CD4-positive, alpha-beta T cell treated with Interleukin-12 subunit alpha and Interleukin-12 subunit beta, for 1 hour (primary cell): ENCODE measurements around the gene AGO3.
A peak's percentile ranks its signal among the peaks of the same experiment; 100 is the strongest.

Experiments used
- DNase-seq: peaks from one replicate; pipeline ENCODE4 v3.0.0-alpha.2; 2020

AGO3 gene

DNA sequence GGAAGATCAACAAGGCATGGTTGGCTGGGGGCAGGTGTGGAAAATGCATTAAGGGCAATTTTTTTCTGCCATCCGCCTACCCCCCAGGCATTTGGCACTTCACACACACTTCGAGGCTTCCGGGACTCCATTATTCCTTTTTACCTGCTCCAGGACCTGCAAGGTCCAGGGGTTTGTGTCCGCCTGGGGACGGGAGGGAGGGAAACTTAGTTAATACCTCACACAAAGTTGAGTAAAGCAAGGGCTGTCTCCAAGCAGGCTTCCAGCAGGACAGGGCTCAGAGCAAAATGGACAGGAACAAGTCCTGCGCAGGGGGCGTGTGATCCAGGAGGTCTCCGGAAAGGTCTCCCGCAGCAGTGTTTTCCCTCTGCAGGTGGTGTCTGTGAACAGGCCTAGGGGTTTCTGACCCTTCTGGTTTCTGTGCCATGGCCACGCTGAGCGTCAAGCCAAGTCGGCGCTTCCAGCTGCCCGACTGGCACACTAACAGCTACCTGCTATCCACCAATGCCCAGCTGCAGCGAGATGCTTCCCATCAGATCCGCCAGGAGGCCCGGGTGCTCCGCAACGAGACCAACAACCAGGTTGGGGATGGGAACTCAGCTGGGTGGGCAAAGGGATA lies 153.7 kb downstream of the AGO3 start:
- no peak for DNase-seq

DNA sequence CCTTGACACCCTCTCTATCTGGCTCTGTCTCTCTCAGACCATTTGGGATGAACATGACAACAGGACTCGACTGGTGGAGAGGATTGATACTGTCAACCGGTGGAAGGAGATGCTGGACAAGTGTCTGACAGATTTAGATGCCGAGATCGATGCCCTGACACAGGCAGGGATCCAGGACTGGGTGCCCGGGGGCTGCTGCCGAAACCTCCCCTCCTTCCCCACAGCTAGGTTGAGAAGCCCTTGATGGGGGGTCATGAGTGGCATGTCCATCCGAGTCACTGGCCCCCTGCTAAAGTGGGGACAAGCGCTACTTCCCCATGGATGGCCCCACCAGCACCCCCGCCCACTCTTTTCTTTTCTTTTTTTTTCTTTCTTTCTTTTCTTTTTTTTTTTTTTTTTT lies 154.2 kb downstream of the AGO3 start:
- no peak for DNase-seq

DNA sequence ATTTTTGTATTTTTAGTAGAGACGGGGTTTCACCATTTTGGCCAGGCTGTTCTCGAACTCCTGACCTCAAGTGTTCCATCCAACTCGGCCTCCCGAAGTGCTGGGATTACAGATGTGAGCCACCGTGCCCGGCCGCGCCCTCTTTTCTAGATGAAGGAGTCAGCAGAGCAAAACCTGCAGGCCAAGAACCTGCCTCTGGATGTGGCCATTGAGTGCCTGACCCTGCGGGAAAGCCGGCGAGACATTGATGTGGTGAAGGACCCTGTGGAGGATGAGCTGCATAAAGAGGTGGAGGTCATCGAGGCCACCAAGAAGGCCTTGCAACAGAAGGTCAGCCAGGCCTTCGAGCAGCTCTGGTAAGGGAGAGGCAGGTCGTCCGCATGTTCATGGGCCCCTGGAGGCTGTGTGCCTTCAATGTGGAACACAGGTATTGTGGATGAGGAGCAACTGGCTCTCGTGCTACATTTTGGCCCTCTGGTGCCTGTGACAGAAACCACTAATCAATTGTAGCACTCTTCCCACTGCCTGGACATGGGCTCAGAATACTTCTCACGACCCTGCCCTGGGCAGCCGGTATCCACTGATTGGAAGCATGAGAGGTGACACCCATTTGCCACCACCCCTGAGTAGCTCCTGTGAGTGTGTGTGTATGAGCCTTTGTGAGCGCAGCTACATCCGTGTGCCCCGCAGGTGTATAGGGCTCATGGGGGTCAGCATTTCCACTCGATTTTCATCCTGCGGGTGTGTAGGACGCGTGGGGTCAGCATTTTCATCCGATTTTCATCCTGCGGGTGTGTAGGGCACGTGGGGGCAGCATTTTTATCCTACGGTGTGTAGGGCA lies 155.0 kb downstream of the AGO3 start:
- no peak for DNase-seq

DNA sequence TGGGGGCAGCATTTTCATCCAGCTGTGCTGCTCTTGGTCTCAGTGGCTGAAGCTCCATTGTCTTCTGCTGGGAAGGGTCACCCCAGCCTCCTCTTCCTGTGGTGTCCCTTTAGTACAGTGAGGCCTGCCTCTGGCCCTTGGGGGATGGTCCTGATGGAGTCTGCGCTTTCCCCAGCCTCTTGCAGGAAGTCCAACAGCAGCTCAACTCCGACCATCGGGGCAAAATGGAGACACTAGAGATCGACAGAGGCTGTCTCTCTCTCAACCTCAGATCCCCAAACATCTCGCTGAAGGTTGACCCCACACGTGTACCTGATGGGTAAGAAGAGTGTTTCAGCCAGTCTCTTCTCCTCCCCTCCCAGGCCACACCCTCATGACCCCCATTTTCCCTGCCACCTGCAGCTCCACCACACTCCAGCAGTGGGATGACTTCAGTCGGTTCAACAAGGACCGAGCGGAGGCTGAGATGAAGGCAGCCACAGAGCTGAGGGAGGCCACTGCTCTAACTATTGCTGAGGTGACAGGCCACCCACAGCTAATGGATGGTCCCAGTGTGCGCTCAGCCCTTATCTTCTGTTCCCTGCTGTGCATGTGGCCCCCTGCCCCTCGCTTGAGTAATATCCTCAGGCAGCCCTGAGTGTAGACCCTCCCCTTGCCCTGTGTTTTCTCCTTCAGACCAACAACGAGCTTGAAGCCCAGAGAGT lies 155.8 kb downstream of the AGO3 start:
- DNase-seq: no peak

DNA sequence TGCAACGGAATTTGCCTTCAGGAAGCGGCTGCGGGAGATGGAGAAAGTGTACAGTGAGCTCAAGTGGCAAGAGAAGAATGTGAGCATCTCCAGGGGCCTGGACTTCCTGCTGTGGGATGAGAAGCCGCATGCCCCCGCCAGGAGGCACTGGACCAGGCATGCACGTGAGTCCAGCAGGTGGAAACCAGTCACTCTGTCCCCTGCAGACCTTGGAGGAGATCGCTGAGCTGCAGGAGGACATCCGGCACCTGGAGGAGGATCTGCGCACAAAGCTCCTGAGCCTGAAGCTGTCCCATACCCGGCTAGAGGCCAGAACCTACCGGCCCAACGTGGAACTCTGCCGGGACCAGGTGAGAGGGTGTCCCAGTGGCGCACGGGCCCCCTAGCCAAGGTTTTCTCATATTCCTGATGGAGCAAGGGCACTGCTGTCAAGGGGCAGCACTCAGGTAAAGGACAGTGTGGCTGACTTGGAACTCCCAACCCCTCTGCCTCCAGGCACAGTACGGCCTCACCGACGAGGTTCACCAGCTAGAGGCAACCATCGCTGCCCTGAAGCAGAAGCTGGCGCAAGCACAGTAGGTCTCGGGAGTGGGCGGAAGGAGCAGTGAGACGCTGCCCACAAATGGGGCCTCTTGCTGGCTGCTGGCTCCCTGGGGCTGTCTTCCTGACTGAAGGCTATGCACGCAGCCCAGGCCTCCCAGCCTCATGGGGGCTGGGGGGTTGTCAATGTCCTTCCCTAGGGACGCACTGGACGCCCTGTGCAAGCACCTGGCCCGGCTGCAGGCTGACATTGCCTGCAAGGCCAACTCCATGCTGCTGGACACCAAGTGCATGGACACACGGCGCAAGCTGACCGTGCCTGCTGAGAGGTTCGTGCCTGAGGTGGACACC lies 156.6 kb downstream of the AGO3 start:
- no peak for DNase-seq

DNA sequence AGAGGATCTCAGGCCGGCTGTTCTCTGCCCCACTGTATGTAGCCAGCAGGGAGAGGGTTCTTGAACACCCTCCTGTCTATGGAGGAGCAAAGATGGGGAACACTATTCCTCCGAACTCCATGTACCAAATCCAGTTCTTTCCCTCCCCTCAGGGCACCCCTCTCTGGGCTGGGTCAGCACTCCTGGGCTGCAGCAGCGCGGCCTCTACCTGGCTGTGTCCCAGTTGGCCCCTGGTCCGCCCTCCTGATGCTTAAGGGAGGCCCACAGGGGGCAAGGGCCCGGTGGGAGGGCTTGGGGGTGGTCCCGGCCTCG lies 157.3 kb downstream of the AGO3 start:
- DNase-seq: no peak

DNA sequence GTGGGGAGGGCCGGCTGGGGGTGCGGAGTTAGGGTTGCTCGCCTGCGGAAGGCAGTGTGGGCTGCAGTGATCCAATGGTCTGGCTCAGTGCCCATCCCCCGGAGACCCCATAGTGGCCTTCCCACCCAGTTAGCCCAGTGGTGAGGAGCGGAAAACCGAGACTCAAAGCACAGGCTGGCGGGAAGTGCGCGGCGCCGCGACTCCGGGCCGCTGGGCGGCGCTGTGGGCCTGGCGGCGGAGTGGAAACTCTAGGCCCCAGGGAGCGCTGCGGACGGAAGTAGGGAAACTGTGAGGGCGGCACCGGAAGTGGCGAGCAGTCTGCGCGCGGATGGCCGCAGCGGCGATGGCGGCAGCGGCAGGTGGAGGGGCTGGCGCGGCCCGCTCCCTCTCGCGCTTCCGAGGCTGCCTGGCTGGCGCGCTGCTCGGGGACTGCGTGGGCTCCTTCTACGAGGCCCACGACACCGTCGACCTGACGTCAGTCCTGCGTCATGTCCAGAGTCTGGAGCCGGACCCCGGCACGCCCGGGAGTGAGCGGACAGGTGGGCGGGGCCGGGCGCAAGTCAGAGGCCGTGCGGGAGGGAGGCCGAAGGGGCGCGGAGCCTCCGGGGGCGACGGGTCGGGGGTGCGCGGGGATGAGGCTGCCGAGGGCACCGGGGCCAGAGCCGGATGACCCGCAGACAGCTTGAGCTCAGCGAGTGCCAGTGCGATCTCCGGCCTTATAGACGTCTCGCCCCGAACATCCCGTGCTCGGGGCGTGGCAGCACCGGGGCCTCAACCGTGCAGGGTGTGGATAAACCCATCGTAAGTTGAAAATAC lies 157.9 kb downstream of the AGO3 start, which contains the start of gene ADPRS:
Gene ADPRS (plus strand): TSS at position 316 of the 816 bp plus-strand sequence. CDS start 13 bp downstream, at position 329.
- DNase-seq: peak; percentile 92

DNA sequence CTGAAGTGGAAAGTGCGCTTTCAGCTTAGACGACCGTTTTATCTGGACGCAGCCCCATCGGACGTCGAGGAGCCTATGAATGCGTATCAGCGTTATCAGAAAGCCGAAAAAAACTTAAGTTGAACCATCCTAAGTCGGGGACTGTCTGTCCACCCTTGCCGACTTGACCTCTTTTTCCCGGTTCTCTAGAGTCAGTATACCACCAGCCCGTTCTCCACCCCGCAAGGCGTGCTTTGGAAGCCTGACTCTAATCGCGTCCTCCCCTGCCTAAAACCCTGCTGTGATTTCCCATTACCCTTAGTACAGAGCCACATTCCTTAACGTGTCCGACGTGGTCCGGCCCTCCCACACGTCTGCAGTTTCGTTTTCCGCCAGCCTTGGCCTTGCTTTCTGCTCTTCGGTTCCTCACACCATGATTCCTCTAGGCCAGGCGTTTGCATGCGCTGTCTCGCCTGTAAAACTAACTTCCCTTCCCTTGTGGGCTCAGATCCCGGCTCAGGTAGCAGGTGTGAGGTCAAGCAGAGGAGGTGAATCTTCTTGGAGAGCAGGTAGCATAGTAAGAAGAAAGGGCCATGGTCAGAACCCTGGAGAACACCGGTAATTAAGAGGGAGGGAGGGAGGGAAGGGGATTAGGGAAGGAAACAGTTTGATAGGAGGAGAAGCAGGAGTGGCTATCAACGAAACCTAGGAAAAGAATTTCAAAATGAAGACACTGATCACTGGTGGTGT lies 158.7 kb downstream of the AGO3 start:
- DNase-seq: peak; percentile 10

DNA sequence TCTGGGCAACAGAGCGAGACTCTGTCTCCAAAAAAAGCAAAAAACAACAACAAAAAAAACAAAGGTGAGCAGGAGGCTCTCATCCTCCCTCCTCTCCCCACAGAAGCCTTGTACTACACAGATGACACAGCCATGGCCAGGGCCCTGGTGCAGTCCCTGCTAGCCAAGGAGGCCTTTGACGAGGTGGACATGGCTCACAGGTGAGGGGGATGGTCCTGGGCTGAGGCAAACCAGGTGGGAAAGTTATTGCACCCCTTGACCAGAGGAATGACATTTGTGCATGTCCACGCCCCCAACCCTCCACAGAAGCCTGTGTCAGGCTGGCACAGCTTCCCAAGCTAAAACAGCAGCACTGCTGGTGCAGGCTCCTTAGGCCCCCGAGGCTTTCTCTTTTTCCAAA lies 160.2 kb downstream of the AGO3 start:
- DNase-seq: no peak

DNA sequence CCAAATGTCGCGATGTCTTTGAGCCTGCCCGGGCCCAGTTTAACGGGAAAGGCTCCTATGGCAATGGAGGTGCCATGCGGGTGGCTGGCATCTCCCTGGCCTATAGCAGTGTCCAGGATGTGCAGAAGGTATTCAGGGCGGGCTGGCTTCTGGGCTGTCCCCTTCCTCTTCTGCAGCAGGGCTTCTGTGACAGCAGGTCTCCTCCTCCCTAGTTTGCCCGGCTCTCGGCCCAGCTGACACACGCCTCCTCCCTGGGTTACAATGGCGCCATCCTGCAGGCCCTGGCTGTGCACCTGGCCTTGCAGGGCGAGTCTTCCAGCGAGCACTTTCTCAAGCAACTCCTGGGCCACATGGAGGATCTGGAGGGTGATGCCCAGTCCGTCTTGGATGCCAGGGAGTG lies 160.8 kb downstream of the AGO3 start:
- DNase-seq: no peak

DNA sequence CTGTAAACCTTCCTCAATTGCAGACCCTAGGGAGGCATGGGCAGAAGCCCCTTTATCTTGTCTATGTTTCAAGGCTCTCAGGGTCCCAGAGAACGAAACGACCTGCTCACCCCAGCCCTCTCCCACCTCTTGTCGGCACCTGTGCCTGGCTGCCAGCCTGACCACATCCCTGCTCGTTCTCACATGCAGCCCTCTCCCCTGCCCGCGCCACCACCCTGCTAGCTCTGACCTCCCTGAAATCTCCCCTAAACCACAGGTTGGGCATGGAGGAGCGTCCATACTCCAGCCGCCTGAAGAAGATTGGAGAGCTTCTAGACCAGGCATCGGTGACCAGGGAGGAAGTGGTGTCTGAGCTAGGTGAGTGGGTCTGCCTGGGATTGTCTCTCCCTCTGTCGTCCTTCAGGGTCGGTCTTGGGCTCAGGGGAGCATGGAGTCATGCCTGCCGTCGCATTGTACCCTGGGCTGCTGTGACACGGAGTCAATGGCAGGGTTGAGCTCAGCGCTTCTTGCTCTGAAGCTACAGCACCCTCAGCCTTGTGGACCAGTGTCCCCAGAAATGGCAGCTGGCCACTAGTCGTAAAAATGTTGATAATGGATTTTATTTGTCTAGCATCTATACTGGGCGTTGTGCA lies 161.4 kb downstream of the AGO3 start:
- no peak for DNase-seq

DNA sequence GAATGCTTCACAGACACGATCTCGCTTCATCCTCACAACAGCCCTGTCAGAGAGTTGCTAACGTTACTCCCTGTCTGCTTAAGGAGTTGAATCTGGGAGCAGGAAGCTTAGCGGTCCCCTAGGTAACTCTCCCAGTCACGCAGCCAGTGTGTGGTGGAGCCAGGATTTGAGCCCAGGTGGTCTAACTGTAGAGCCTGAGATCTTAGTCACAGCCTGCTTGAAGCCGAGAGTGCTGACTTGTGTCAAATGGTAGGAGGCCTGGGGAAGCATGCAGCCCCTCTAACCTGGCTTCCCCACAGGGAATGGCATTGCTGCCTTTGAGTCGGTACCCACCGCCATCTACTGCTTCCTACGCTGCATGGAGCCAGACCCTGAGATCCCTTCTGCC lies 161.9 kb downstream of the AGO3 start:
- DNase-seq: no peak

DNA sequence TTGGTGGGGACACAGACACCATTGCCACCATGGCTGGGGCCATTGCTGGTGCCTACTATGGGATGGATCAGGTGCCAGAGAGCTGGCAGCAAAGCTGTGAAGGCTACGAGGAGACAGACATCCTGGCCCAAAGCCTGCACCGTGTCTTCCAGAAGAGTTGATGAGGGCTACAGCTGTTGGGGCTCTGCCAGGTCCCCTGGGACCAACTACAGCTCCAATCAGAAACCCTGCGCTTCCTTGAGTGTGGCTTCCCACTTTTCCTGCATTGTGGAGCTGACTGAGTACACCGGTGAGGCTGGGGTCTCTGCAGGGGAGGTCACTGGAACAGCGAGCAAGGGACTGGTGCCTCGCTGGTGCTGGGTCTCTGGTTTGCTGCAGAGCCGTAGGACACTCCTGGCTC lies 162.3 kb downstream of the AGO3 start:
- no peak for DNase-seq

DNA sequence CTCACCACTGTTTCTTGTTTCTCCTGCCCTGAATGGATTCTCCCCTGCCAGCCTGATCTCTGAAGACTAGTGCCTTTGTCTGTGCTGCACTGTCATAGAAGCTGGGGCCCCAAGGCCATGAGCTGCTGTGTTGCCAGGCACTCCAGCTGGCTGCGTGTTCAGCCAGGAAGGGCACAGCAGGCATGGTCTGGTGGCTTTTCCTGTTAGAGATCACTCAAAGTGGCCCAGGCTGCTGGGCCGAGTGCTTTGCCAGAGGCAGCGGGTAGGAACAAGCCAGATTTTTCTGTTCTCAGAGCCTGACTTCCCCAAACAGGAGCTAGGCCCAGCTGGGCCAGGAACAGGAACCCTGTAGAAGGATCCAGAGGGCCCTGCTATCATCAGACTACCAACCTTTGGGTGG lies 163.0 kb downstream of the AGO3 start:
- no peak for DNase-seq

DNA sequence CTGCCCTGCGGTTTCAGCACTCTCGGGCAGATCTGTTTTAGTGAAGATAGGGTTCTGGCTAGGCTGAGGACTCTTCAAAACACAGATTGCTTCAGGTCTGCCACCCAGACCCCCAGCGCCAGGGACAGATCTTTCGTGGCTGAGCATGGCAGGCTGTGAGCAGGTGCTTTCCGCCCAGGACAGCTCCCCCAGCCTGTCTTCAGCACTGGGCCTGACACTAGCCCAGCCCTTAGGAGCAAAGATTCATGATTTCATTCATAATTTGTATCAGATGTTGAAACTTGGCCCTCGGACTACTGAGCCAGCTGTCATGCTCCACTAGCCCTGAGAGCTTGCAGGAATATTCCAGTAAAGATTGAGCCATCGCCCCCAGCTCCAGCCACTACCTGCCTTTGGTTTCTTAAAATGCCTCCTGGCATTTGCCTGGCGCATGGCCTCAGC lies 163.7 kb downstream of the AGO3 start:
- DNase-seq: no peak

DNA sequence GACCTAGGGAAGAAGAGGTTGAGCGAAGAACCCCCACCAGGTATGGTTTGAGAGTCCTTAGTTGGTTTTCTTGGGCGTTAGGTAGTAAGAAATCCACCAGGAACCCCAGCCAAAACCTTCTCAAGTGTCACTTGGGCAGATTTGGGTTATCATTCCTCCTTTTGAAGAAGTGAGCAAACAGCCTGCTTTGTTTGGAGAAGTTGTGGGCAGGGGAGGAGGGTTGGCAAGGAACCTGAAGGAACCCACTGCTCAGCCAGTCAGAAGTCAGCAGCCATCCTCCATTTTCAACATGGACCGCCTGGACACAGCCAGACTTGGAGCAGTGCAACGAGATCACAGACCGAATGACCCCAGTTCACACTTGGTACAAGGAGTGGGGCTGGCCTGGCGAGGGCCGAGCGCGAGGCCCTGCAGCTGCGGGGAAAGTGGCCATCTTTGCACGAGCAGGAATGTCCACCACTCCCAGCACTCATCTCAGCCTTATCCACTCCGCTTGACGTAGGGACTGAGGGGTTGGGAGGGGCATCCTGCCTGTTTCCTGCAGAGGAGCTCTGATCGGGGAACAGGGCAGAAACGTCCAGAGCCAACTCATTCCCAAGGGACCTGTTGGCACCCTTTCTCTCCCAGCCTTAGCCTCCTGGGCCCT lies 165.0 kb downstream of the AGO3 start:
- no peak for DNase-seq

DNA sequence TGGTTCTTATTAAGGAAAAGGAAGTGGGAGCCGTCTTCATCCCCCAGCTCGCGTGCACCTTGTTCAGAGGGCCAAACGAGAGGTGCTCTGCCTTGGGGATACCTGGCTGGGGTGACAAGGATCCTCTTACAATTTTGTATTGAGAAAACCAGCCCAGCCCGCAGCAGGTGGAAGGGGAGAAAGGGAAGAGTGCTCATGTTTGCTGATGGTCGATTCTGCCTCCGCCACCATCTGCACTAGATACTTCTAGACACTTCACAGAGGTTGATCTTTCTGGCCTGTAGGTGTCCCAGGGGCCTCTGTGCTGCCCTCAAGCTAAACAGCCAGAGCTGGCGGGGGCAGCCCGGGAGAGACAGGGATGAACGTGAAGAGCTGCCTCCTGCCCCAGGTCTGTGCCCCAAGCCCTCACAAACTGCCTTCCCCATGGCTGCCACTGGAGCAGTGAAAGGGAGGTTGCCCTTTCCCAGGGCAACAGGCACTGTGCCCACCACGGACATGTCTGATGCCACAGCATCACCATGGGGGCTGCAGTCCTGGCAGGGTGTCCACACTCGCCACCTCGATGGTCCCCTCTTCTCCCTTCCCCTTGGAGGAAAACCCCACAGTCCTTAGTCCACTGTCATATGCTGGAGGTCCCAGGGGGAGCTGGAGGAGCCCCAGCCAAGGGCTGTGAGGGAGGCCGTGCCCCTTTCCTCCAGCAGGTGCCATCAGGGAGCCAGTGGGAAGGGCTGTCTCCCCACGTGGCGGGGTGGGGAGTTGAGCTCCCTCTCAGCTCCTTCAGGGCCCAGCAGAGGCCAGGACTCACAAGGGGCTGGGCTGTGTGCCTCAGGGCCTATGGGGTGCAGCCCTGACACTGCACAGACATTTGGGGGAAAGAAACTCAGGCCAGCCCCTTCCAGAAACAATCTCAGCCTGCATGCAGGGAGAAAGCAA lies 165.9 kb downstream of the AGO3 start:
- DNase-seq: no peak

DNA sequence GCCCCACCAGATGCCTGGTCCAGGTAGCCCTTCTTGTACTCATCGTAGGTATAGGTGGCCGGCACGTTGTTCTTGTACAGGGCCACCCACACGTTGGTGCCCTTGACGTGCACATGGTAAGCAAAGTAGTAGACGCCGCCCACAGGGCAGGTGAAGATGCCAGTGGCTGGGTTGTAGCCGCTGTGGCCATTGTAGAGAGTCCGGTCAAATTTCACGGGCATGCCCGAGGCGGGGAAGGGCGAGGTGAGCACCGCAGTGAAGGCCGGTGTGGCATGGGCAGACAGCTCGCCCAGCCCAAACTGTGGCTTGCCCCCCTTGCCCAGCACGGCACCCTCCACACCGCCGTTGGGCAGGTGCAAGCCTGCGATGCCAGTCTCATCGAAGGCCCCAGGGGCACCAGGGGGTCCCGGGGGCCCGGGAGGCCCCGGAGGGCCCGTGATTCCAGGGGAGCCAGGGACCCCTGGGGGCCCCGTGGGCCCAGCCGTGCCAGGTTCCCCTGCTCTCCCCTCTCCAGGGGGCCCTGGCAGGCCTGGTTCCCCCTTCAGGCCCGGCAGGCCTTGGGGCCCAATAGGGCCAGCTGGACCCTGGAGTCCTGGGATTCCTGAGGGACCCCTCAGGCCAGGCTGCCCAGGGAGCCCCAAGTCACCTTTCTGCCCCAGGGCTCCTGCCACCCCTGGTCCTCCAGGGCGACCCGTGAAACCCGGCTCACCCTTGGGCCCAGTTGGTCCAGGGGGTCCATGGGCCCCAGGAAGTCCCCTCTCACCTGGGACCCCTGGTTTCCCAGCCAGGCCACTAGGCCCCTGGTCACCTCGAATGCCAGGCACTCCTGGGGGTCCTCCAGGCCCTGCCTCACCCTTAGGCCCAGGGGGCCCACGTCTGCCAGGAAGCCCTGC lies 167.0 kb downstream of the AGO3 start:
- DNase-seq: no peak
